ENCODE results near the gene DTWD1.
"Not testable (repeated sequence)": the region's sequence is repeated elsewhere in the genome, so short reads cannot be mapped to it uniquely, and the experiment has no call there.

The DTWD1 gene

DNA sequence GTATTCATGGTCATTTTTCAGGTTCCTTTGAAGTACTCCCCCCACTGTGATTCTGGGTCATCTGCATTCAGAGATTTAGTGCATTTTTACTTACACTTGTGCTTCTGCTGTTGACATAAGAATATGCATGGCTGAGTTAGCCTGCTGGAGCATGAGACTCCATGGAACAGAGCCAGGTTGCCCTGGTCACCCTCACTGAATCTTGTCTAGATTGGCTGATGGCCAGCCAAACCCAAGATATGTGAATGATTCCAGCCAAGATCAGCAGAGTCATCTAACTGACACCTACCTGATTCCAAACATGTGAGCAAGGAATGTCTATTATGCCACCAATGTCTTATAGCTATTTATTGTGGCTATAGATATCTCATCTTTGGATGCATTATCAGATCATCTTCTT, 25.1 kb downstream of the DTWD1 start:
- DNase-seq (ENCODE audit: low read depth in 3 of 3): no peak

- DNase-seq (ENCODE audit: low read depth in 3 of 3): no peak
Observed at GRCh38 chr15:49646891-49647290, 26.0 kb downstream of the DTWD1 start.

GRCh38 chr15:49649987-49650386, 29.1 kb downstream of the DTWD1 start:
- DNase-seq (ENCODE audit: low read depth in 3 of 3): no peak

DNA sequence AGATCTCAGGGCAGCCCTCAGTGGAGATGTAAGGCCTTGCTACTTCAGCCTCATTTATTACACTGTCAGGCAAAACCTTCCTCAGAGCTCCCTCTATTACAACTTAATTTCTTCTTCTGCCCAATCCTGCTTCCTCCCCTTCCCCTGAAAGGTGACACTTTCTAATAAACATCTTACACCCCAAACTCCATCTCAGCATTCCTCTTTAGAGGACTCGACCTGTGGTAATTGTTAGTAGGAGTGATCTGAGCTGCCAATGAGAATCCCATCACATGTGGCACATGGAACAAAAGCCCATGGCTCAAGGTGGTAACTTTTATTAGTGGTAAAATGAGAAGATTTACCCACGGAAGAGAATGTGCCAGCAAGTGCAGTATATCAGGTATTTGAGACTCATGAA, 29.8 kb downstream of the DTWD1 start:
- no peak for DNase-seq (ENCODE audit: low read depth in 3 of 3)

DNA sequence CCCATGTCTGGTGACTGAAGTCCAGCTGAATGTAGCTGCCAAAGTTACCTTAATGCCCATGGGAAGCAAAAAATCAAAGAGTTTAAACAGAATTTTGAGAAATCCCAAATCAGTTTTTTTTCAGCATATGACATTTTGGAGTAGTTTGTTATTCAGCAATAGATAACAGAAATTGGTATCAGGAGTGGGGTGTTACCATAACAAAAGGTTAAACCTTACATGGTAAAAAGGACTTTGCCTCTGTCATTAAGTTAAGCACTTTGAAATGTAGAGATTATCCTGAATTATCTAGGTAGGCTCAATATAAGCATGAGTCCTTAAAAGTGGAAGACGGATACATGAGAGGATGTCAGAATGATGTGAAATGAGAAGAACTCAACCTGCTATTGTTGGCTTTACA, 32.1 kb downstream of the DTWD1 start:
- DNase-seq (ENCODE audit: low read depth in 3 of 3): no peak

DNA sequence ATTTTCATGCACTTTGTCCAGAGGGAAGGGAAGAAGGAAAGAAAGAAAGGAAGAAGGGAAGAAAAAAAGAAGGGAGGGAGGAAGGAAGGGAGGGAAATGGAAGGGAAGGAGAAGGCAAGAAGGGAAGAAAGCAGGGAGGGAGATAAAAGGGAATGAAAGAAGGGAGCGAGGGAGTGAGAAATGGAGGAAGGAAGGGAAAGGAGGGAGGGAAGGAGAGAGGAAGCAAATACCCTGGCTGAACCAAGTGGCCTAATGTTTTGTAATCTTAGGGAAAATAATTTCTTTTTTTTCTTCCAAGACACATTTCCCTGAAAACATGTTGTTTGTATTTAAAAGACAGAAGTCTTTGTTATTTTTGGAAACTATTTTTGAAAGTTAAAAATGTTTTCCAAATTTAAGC, 35.9 kb downstream of the DTWD1 start:
- DNase-seq (ENCODE audit: low read depth in 3 of 3): no peak

- DNase-seq (ENCODE audit: low read depth in 3 of 3): no peak
Observed at GRCh38 chr15:49664716-49665115, 43.9 kb downstream of the DTWD1 start.

DNA sequence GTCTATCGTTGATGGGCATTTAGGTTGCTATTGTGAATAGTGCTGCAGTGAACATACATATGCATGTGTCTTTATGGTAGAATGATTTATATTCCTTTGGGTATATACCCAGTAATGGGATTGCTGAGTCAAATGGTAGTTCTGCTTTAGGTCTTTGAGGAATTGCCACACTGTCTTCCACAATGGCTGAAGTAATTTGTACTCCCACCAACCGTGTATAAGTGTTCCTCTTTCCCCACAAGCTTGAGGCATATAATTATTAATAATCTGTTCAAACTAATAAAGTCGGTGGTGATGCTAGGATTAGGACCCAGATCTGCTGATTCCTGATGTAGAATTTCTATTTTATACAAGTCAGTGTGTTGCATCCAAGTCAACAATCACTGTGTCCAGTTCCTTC, 45.6 kb downstream of the DTWD1 start:
- not testable (repeated sequence) for DNase-seq (ENCODE audit: low read depth in 3 of 3)

DNA sequence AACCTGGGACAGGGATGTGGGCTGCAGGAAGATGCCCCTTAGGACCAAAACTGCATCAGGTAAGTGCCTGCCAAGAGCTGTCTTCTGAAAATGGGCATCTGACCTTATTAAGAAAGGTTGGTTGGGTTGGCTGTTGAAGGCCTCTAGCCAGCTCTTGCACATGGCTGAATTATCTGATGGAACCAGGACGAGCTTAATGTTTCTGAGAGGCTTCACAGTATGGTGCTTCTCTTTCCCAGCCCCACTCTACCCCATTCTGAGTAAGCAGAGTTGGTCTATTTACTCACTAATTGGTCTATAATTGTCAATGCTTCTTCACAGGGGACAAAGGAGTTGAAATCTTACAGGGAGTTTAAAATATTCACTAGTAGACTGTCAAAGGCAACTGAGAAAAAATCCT, 48.4 kb downstream of the DTWD1 start:
- no peak for DNase-seq (ENCODE audit: low read depth in 3 of 3)

DNA sequence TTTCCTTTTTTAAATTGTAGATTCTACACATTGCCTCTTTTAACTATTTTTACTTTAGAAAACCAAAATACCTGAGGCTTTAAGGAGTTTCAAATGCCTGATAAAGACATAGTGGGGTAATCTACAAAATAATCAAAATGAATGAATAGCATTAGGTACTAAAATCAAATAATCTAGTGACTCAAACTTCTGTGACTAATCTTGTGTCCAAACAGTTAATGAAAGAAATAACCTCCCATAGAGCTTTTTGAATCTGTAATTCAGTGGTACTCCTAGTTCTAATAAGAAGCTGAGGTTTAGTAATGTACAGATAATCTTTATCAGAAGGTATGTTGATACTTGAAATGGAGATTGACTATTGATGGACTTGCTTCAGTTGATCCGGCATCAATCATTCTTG, 53.0 kb downstream of the DTWD1 start:
- DNase-seq (ENCODE audit: low read depth in 3 of 3): no peak

DNA sequence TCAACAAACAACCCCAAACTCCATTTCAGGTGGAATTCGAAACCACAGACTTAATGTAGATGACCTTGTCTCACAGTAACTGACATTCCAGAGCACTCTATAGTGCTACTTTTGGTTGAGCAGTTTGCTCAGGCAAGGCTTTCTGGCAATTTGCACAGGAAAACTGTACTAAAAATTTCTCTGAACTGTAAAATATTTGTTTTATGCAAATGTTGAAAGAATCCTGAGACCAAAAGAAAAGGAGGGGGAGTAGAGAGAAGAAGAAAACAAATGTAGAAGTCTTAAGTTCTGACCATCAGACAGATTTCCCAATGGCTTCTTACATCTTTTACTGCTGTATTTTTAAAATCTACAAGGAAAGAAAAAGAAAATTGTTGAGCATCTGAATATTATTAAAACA, 53.5 kb downstream of the DTWD1 start:
- DNase-seq (ENCODE audit: low read depth in 3 of 3): no peak

GRCh38 chr15:49675041-49675440, 54.2 kb downstream of the DTWD1 start:
- DNase-seq (ENCODE audit: low read depth in 3 of 3): no peak

GRCh38 chr15:49678655-49679054, 57.8 kb downstream of the DTWD1 start:
- DNase-seq (ENCODE audit: low read depth in 3 of 3): no peak

GRCh38 chr15:49686599-49686998, 65.8 kb downstream of the DTWD1 start:
- no peak for DNase-seq (ENCODE audit: low read depth in 3 of 3)

DNA sequence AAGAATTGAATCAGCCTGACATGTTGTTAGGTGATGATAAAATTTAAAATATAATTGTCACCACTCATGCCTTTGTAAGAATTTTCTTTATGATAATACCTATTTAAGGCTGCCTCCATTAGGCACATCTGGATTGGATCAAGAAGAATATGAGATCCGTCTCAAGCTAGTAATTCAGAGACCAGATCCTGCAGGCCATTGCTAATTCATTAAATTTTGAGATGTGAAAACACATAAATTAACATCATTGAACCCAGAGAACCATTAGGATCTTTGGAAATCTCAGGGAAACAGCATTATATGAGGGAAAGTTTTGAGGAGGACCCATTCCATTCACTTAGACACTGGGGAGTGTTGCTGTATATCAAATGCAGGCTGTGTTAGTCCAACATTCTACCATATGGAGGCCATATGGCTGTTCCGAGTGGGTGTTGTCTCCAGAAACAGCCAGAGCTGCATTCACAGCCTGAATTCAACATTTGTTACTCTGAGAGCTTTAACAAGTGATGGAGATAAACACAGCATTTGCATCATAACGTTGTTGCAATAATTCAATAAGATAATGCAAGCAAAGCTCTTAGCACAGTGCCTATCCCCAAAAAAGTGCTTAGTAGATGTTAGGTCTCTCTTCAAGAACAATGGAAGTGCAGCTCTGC, 67.4 kb downstream of the DTWD1 start:
- DNase-seq (ENCODE audit: low read depth in 3 of 3): no peak

DNA sequence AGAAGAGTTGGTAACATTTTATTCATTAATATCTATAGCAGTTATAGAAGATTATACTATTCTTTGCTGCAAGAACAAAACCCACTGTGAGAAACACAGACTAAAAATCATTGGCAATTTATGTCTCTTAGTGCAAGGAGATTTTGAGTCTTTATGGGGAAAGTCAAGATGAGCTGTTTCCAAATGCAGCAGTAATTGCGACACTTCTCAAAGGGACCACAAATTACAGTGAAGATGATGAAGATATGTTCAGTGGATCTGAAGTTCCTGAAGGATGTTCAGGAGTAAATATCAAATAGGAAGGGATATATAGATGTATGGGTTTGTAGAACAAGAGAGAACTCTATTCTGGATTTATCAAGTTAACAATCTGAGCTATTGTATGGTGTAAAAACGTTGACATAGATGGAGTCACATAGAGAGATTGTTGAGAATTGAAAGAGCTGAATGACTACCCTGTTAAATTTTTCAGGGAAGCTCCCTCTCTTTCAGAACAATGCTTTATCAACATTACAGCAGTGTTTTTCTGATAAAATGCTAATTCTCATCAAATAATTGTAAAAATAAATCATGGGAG, 71.8 kb downstream of the DTWD1 start:
- DNase-seq (ENCODE audit: low read depth in 3 of 3): no peak

GRCh38 chr15:49693498-49693897, 72.7 kb downstream of the DTWD1 start:
- DNase-seq (ENCODE audit: low read depth in 3 of 3): no peak

GRCh38 chr15:49696433-49696832, 75.6 kb downstream of the DTWD1 start:
- no peak for DNase-seq (ENCODE audit: low read depth in 3 of 3)

- no peak for DNase-seq (ENCODE audit: low read depth in 3 of 3)
Observed at GRCh38 chr15:49697121-49697520, 76.3 kb downstream of the DTWD1 start.

- not testable (repeated sequence) for DNase-seq (ENCODE audit: low read depth in 3 of 3)
Observed at GRCh38 chr15:49702982-49703381, 82.1 kb downstream of the DTWD1 start.
